ENCODE results near the gene MTA2.

DNA sequence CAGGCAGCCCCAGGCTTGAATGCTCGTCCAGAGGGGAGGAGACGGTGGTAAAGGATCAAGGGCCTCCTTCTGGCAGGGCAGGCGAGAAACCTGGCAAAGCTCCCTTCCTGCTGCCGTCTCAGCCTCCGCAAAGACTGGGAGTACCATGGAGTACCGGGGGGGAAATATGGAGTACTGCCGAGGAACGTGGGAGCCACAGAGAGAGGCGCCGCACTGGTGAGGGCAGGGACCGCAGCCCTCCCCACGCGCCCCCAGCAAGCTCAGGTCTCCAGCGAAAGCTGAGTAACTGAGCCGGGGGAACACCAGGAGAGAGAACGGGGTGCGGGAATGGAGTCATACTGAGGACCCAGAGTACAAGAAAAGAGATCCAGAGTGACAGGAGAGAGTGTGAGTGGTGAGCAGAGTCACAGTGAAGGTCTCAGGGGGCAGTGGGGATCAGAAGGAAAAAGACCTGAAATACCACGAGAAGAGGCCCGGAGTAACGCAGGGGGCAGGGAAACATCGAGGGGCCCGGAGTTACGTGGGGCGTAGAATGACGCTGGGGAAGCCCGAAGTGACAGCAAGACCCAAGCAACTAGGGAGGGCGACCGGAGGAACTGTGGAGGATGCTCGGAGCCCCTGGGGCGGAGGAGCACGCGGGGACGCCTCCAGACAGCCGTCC lies 10.2 kb upstream of the MTA2 start:
- TF ChIP-seq, protein P1, sequence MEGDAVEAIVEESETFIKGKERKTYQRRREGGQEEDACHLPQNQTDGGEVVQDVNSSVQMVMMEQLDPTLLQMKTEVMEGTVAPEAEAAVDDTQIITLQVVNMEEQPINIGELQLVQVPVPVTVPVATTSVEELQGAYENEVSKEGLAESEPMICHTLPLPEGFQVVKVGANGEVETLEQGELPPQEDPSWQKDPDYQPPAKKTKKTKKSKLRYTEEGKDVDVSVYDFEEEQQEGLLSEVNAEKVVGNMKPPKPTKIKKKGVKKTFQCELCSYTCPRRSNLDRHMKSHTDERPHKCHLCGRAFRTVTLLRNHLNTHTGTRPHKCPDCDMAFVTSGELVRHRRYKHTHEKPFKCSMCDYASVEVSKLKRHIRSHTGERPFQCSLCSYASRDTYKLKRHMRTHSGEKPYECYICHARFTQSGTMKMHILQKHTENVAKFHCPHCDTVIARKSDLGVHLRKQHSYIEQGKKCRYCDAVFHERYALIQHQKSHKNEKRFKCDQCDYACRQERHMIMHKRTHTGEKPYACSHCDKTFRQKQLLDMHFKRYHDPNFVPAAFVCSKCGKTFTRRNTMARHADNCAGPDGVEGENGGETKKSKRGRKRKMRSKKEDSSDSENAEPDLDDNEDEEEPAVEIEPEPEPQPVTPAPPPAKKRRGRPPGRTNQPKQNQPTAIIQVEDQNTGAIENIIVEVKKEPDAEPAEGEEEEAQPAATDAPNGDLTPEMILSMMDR (conservative IDR thresholded peaks at IDR 0.05 in 1 of 2, IDR thresholded peaks at IDR 0.05 in 1 of 2; ENCODE audit: extremely low read depth in 1 of 2, insufficient read depth in 1 of 2, low read depth in 1 of 2, low read length in 2 of 2) = no peak
- TF ChIP-seq EZH2 (IDR thresholded peaks at IDR 0.05; ENCODE audit: borderline replicate concordance, low read length) = no peak

Measured in mammary epithelial cell (primary cell).